Thymus (tissue), 11 donors: Measurements from ENCODE around the gene SPOCK1. TPM values are rescaled to one million over a fixed set of nuclear protein-coding genes. Genes with fewer than 3 reads are reported as not detected.
"Not testable (repeated sequence)": the region's sequence is repeated elsewhere in the genome, so short reads cannot be mapped to it uniquely, and the experiment has no call there.

Experiments
- DNase-seq, 9 donors: peaks; one replicate each; pipeline ENCODE4 v3.0.0-alpha.2; 2013; ENCODE audit warnings: low spot score in 9 of 9, low read depth in 6 of 9, missing footprints in 1 of 9
- H3K27ac ChIP-seq, 2 donors: one replicate each; pipeline ENCODE4 v1.5.1; 2013; ENCODE audit warnings: control low read depth in 1 of 2, low read depth in 1 of 2, low read length in 1 of 2, mild to moderate bottlenecking in 1 of 2, moderate library complexity in 1 of 2
- H3K27me3 ChIP-seq, 2 donors: one replicate each; pipeline ENCODE4 v1.5.1; 2013; ENCODE audit warnings: low read length in 1 of 2; ENCODE audit not compliant: control insufficient read depth in 2 of 2, insufficient read depth in 1 of 2
- H3K36me3 ChIP-seq, 2 donors: one replicate each; pipeline ENCODE4 v1.5.1; 2013; ENCODE audit warnings: low read length in 1 of 2, mild to moderate bottlenecking in 1 of 2, moderate library complexity in 1 of 2; ENCODE audit not compliant: control insufficient read depth in 2 of 2, insufficient read depth in 2 of 2
- H3K4me1 ChIP-seq, 2 donors: one replicate each; pipeline ENCODE4 v1.5.1; 2013; ENCODE audit warnings: low read length in 2 of 2; ENCODE audit not compliant: control insufficient read depth in 2 of 2, insufficient read depth in 2 of 2
- H3K4me3 ChIP-seq, 2 donors: one replicate each; pipeline ENCODE4 v1.5.1; 2013; ENCODE audit warnings: low read length in 2 of 2, control low read depth in 1 of 2, mild to moderate bottlenecking in 1 of 2
- H3K9me3 ChIP-seq, 2 donors: one replicate each; pipeline ENCODE4 v1.5.1; 2013; ENCODE audit warnings: low read length in 1 of 2, mild to moderate bottlenecking in 1 of 2; ENCODE audit not compliant: control insufficient read depth in 2 of 2, insufficient read depth in 1 of 2
- WGBS: extraction: QIAGEN DNeasy Blood & Tissue Kit; methylation state at CpG from one replicate; pipeline ENCODE4 v1.1.7; 2013; 5-methylcytosine and 5-hydroxymethylcytosine counted together
- polyA plus RNA-seq: library from polyadenylated mRNA; stranded (reverse); fragments of 200-250 nt; gene quantifications from one replicate; pipeline ENCODE4 v1.2.3, GENCODE V29; 2013
- total RNA-seq: library from RNA; stranded (reverse); fragments of 120-200 nt; gene quantifications from one replicate; pipeline ENCODE4 v1.2.4, GENCODE V29; 2013
- donor health status: healthy.

SPOCK1 gene
- total and polyA plus RNA-seq, 2 donors: 3.7 to 8.6 TPM

GRCh38 chr5:137400571-137400970 lies 98.6 kb downstream of the SPOCK1 start:
- H3K9me3 ChIP-seq: no peaks in the 10 kb centered on the region
- H3K4me1 ChIP-seq: no peaks in the 10 kb centered on the region
- H3K4me3 ChIP-seq: no peak overlapping the region
- DNase-seq: no peak
- WGBS: 97% methylated on average over 5 of the region's 5 CpGs
- H3K27ac ChIP-seq: no peak overlapping the region
- H3K36me3 ChIP-seq: no peaks in the 10 kb centered on the region
- no peaks in the 10 kb centered on the region for H3K27me3 ChIP-seq

- no peaks in the 10 kb centered on the region for H3K4me1 ChIP-seq
- no peak for DNase-seq
- H3K36me3 ChIP-seq: no peaks in the 10 kb centered on the region
- H3K27ac ChIP-seq: no peak overlapping the region
- 85% methylated on average over 3 of the region's 3 CpGs for WGBS
- H3K9me3 ChIP-seq: no peaks in the 10 kb centered on the region
- no peaks in the 10 kb centered on the region for H3K27me3 ChIP-seq
- no peak overlapping the region for H3K4me3 ChIP-seq
These were observed 99.2 kb downstream of the SPOCK1 start for GRCh38 chr5:137399911-137400310.

GRCh38 chr5:137398751-137399150 lies 100.4 kb downstream of the SPOCK1 start:
- 92% methylated on average over 3 of the region's 3 CpGs for WGBS
- H3K4me3 ChIP-seq: no peak overlapping the region
- no peaks in the 10 kb centered on the region for H3K27me3 ChIP-seq
- H3K9me3 ChIP-seq: no peaks in the 10 kb centered on the region
- H3K27ac ChIP-seq: no peak overlapping the region
- DNase-seq: no peak
- no peaks in the 10 kb centered on the region for H3K36me3 ChIP-seq
- no peaks in the 10 kb centered on the region for H3K4me1 ChIP-seq

GRCh38 chr5:137398154-137398553 lies 101.0 kb downstream of the SPOCK1 start:
- Histone ChIP-seq H3K27ac (no peak overlapping the region), H3K9me3 (no peaks in the 10 kb centered on the region), H3K36me3 (no peaks in the 10 kb centered on the region), H3K4me1 (no peaks in the 10 kb centered on the region), H3K27me3 (no peaks in the 10 kb centered on the region), H3K4me3 (no peak overlapping the region)
- DNase-seq: no peak
- 89% methylated on average over 2 of the region's 2 CpGs for WGBS

GRCh38 chr5:137395011-137395755 lies 103.9 kb downstream of the SPOCK1 start:
- 88% methylated on average over 4 of the region's 4 CpGs for WGBS
- Histone ChIP-seq H3K36me3 (no peaks in the 10 kb centered on the region), H3K4me1 (no peaks in the 10 kb centered on the region), H3K9me3 (no peaks in the 10 kb centered on the region), H3K4me3 (no peak overlapping the region), H3K27me3 (no peaks in the 10 kb centered on the region), H3K27ac (no peak overlapping the region)
- no peak for DNase-seq

- no peaks in the 10 kb centered on the region for H3K9me3 ChIP-seq
- no peak overlapping the region for H3K4me3 ChIP-seq
- WGBS: 84% methylated on average over 1 of the region's 1 CpG
- no peaks in the 10 kb centered on the region for H3K4me1 ChIP-seq
- DNase-seq: no peak
- H3K27me3 ChIP-seq: no peaks in the 10 kb centered on the region
- no peak overlapping the region for H3K27ac ChIP-seq
- H3K36me3 ChIP-seq: no peaks in the 10 kb centered on the region
These were observed 104.7 kb downstream of the SPOCK1 start for GRCh38 chr5:137394380-137394779.

- no peaks in the 10 kb centered on the region for H3K36me3 ChIP-seq
- H3K27ac ChIP-seq: no peak overlapping the region
- H3K27me3 ChIP-seq: no peaks in the 10 kb centered on the region
- DNase-seq: no peak
- no peaks in the 10 kb centered on the region for H3K4me1 ChIP-seq
- H3K4me3 ChIP-seq: no peak overlapping the region
- WGBS: 84% methylated on average over 1 of the region's 1 CpG
- H3K9me3 ChIP-seq: no peaks in the 10 kb centered on the region
These were observed 105.7 kb downstream of the SPOCK1 start for GRCh38 chr5:137393196-137393993.

- Histone ChIP-seq H3K4me1 (no peaks in the 10 kb centered on the region), H3K36me3 (no peaks in the 10 kb centered on the region)
- WGBS: 95% methylated on average over 4 of the region's 4 CpGs
These were observed 106.9 kb downstream of the SPOCK1 start for GRCh38 chr5:137392261-137392660.

GRCh38 chr5:137391044-137391443 lies 108.1 kb downstream of the SPOCK1 start:
- 93% methylated on average over 7 of the region's 7 CpGs for WGBS
- not testable (repeated sequence) for H3K27ac ChIP-seq, DNase-seq, H3K4me1 ChIP-seq, H3K36me3 ChIP-seq, H3K27me3 ChIP-seq, H3K4me3 ChIP-seq, H3K9me3 ChIP-seq

More at GRCh38 chr5:137392261-137392660, 106.9 kb downstream of the SPOCK1 start:
- Histone ChIP-seq H3K27ac (no peak overlapping the region), H3K4me3 (no peak overlapping the region), H3K9me3 (no peaks in the 10 kb centered on the region), H3K27me3 (no peaks in the 10 kb centered on the region)
- DNase-seq: no peak
